ENCODE results near the gene STRAP. TPM values are rescaled to one million over a fixed set of nuclear protein-coding genes. Genes with fewer than 3 reads are reported as not detected.
"Not testable (repeated sequence)": the region's sequence is repeated elsewhere in the genome, so short reads cannot be mapped to it uniquely, and the experiment has no call there.

Gene STRAP
- total and polyA plus RNA-seq, 4 experiments from 2014 or later, result 46.1 to 159 (median 80.7) TPM

- DNase-seq, result no peak
- POLR2A ChIA-PET (ENCODE audit: partially characterized antibody), result no interaction called here
- no peaks in the 10 kb centered on the region for H3K27me3 Mint-ChIP-seq
- no peak overlapping the region for H3K27ac Mint-ChIP-seq
- no peaks in the 10 kb centered on the region for H3K36me3 ChIP-seq (ENCODE audit: insufficient read depth, low read length)
- peaks cover 0 to 12% (median 7%) of the 10 kb centered on the region in 4 donors for H3K4me1 Mint-ChIP-seq
- H3K4me3 Mint-ChIP-seq, result no peak overlapping the region
- H3K36me3 Mint-ChIP-seq, result peaks cover 3 to 30% of the 10 kb centered on the region in 2 donors
- no peak overlapping the region for H3K4me3 ChIP-seq (ENCODE audit: low read length in 2 of 2)
- intact Hi-C loops (cut with micrococcal nuclease), result no loop called here
- H3K27ac ChIP-seq (ENCODE audit: low read depth, low read length), result no peak overlapping the region
- H3K27me3 ChIP-seq (ENCODE audit: insufficient read depth, low read length), result no peaks in the 10 kb centered on the region
- no peaks in the 10 kb centered on the region for H3K4me1 ChIP-seq (ENCODE audit: insufficient read depth, low read length)
- H3K9me3 Mint-ChIP-seq, result peaks cover 0 to 14% (median 3%) of the 10 kb centered on the region in 8 donors
- H3K9me3 ChIP-seq (ENCODE audit: control insufficient read depth in 1 of 2, low read length in 2 of 2), result no peaks in the 10 kb centered on the region
- CTCF ChIA-PET (ENCODE audit: partially characterized antibody), result no interaction called here
Measured at GRCh38 chr12:15932971-15933370, 50.8 kb downstream of the STRAP start.

- H3K27ac ChIP-seq (ENCODE audit: low read depth, low read length), result no peak overlapping the region
- no peaks in the 10 kb centered on the region for H3K27me3 ChIP-seq (ENCODE audit: insufficient read depth, low read length)
- no peaks in the 10 kb centered on the region for H3K9me3 ChIP-seq (ENCODE audit: control insufficient read depth in 1 of 2, low read length in 2 of 2)
- CTCF ChIA-PET (ENCODE audit: partially characterized antibody), result no interaction called here
- DNase-seq, result no peak
- Mint-ChIP-seq H3K36me3 (peaks cover 4 to 31% of the 10 kb centered on the region in 2 donors), H3K4me1 (peaks cover 0 to 12% (median 6%) of the 10 kb centered on the region in 4 donors), H3K27me3 (no peaks in the 10 kb centered on the region), H3K27ac (no peak overlapping the region), H3K4me3 (no peak overlapping the region), H3K9me3 (peaks cover under 1 to 15% (median 4%) of the 10 kb centered on the region in 8 donors)
- no peaks in the 10 kb centered on the region for H3K4me1 ChIP-seq (ENCODE audit: insufficient read depth, low read length)
- POLR2A ChIA-PET (ENCODE audit: partially characterized antibody), result no interaction called here
- intact Hi-C loops (cut with micrococcal nuclease), result no loop called here
- no peak overlapping the region for H3K4me3 ChIP-seq (ENCODE audit: low read length in 2 of 2)
- no peaks in the 10 kb centered on the region for H3K36me3 ChIP-seq (ENCODE audit: insufficient read depth, low read length)
Measured at GRCh38 chr12:15933751-15934150, 51.6 kb downstream of the STRAP start.

GRCh38 chr12:15936751-15937150 lies 54.6 kb downstream of the STRAP start:
- no peak for DNase-seq
- peak overlapping the region in 1 of 8 donors; percentile 1 for H3K4me3 Mint-ChIP-seq
- no peaks in the 10 kb centered on the region for H3K4me1 ChIP-seq (ENCODE audit: insufficient read depth, low read length)
- no peaks in the 10 kb centered on the region for H3K27me3 Mint-ChIP-seq
- POLR2A ChIA-PET (ENCODE audit: partially characterized antibody), result no interaction called here
- H3K4me3 ChIP-seq (ENCODE audit: low read length in 2 of 2), result no peak overlapping the region
- H3K27me3 ChIP-seq (ENCODE audit: insufficient read depth, low read length), result no peaks in the 10 kb centered on the region
- CTCF ChIA-PET (ENCODE audit: partially characterized antibody), result no interaction called here
- H3K27ac Mint-ChIP-seq, result no peak overlapping the region
- H3K9me3 Mint-ChIP-seq, result peaks cover 6 to 24% (median 13%) of the 10 kb centered on the region in 8 donors
- H3K36me3 Mint-ChIP-seq, result peaks cover 10 to 43% of the 10 kb centered on the region in 2 donors
- intact Hi-C loops (cut with micrococcal nuclease), result no loop called here
- H3K9me3 ChIP-seq (ENCODE audit: control insufficient read depth in 1 of 2, low read length in 2 of 2), result no peaks in the 10 kb centered on the region
- H3K36me3 ChIP-seq (ENCODE audit: insufficient read depth, low read length), result no peaks in the 10 kb centered on the region
- peaks cover 3 to 12% (median 7%) of the 10 kb centered on the region in 4 donors for H3K4me1 Mint-ChIP-seq
- H3K27ac ChIP-seq (ENCODE audit: low read depth, low read length), result no peak overlapping the region

- peaks cover 5 to 16% (median 10%) of the 10 kb centered on the region in 4 donors for H3K4me1 Mint-ChIP-seq
- H3K4me1 ChIP-seq (ENCODE audit: insufficient read depth, low read length), result no peaks in the 10 kb centered on the region
- H3K27me3 ChIP-seq (ENCODE audit: insufficient read depth, low read length), result no peaks in the 10 kb centered on the region
- intact Hi-C loops (cut with micrococcal nuclease), result no loop called here
- no peaks in the 10 kb centered on the region for H3K9me3 ChIP-seq (ENCODE audit: control insufficient read depth in 1 of 2, low read length in 2 of 2)
- peaks cover 20 to 49% of the 10 kb centered on the region in 2 donors for H3K36me3 Mint-ChIP-seq
- ChIA-PET POLR2A (ENCODE audit: partially characterized antibody) (no interaction called here), CTCF (ENCODE audit: partially characterized antibody) (no interaction called here)
- H3K36me3 ChIP-seq (ENCODE audit: insufficient read depth, low read length), result no peaks in the 10 kb centered on the region
- no peak overlapping the region for H3K4me3 ChIP-seq (ENCODE audit: low read length in 2 of 2)
- no peak overlapping the region for H3K4me3 Mint-ChIP-seq
- no peak overlapping the region for H3K27ac ChIP-seq (ENCODE audit: low read depth, low read length)
- peaks cover 9 to 33% (median 15%) of the 10 kb centered on the region in 8 donors for H3K9me3 Mint-ChIP-seq
- no peaks in the 10 kb centered on the region for H3K27me3 Mint-ChIP-seq
- H3K27ac Mint-ChIP-seq, result no peak overlapping the region
- no peak for DNase-seq
Measured at GRCh38 chr12:15937902-15938301, 55.7 kb downstream of the STRAP start.

- H3K4me1 Mint-ChIP-seq, result peaks cover 5 to 16% (median 10%) of the 10 kb centered on the region in 4 donors
- DNase-seq, result no peak
- no peaks in the 10 kb centered on the region for H3K4me1 ChIP-seq (ENCODE audit: insufficient read depth, low read length)
- no peak overlapping the region for H3K27ac ChIP-seq (ENCODE audit: low read depth, low read length)
- H3K4me3 Mint-ChIP-seq, result peak overlapping the region in 2 of 8 donors; percentile 18 to 27
- ChIA-PET CTCF (ENCODE audit: partially characterized antibody) (no interaction called here), POLR2A (ENCODE audit: partially characterized antibody) (no interaction called here)
- no peak overlapping the region for H3K4me3 ChIP-seq (ENCODE audit: low read length in 2 of 2)
- H3K36me3 Mint-ChIP-seq, result peaks cover 26 to 44% of the 10 kb centered on the region in 2 donors
- H3K9me3 Mint-ChIP-seq, result peaks cover 8 to 34% (median 16%) of the 10 kb centered on the region in 8 donors
- no peaks in the 10 kb centered on the region for H3K27me3 Mint-ChIP-seq
- no peaks in the 10 kb centered on the region for H3K36me3 ChIP-seq (ENCODE audit: insufficient read depth, low read length)
- intact Hi-C loops (cut with micrococcal nuclease), result no loop called here
- H3K9me3 ChIP-seq (ENCODE audit: control insufficient read depth in 1 of 2, low read length in 2 of 2), result no peaks in the 10 kb centered on the region
- no peaks in the 10 kb centered on the region for H3K27me3 ChIP-seq (ENCODE audit: insufficient read depth, low read length)
- no peak overlapping the region for H3K27ac Mint-ChIP-seq
Measured at GRCh38 chr12:15939111-15939510, 56.9 kb downstream of the STRAP start.

GRCh38 chr12:15942475-15942874 lies 60.3 kb downstream of the STRAP start:
- ChIA-PET CTCF (ENCODE audit: partially characterized antibody) (no interaction called here), POLR2A (ENCODE audit: partially characterized antibody) (no interaction called here)
- H3K27me3 ChIP-seq (ENCODE audit: insufficient read depth, low read length), result no peaks in the 10 kb centered on the region
- intact Hi-C loops (cut with micrococcal nuclease), result no loop called here
- H3K36me3 Mint-ChIP-seq, result peaks cover 33 to 40% of the 10 kb centered on the region in 2 donors
- no peak overlapping the region for H3K4me3 ChIP-seq (ENCODE audit: low read length in 2 of 2)
- H3K9me3 ChIP-seq (ENCODE audit: control insufficient read depth in 1 of 2, low read length in 2 of 2), result no peaks in the 10 kb centered on the region
- H3K36me3 ChIP-seq (ENCODE audit: insufficient read depth, low read length), result no peaks in the 10 kb centered on the region
- H3K4me1 Mint-ChIP-seq, result peaks cover 5 to 18% (median 15%) of the 10 kb centered on the region in 4 donors
- no peaks in the 10 kb centered on the region for H3K27me3 Mint-ChIP-seq
- no peaks in the 10 kb centered on the region for H3K4me1 ChIP-seq (ENCODE audit: insufficient read depth, low read length)
- no peak overlapping the region for H3K27ac ChIP-seq (ENCODE audit: low read depth, low read length)
- no peak overlapping the region for H3K27ac Mint-ChIP-seq
- H3K9me3 Mint-ChIP-seq, result peaks cover 8 to 48% (median 30%) of the 10 kb centered on the region in 8 donors
- no peak for DNase-seq
- H3K4me3 Mint-ChIP-seq, result no peak overlapping the region

- H3K27me3 Mint-ChIP-seq; H3K27ac ChIP-seq (ENCODE audit: low read depth, low read length); CTCF ChIA-PET (ENCODE audit: partially characterized antibody); H3K4me1 ChIP-seq (ENCODE audit: insufficient read depth, low read length); H3K36me3 ChIP-seq (ENCODE audit: insufficient read depth, low read length); intact Hi-C loops (cut with micrococcal nuclease); DNase-seq; H3K4me3 ChIP-seq (ENCODE audit: low read length in 2 of 2); H3K27ac Mint-ChIP-seq; H3K4me3 Mint-ChIP-seq; H3K9me3 ChIP-seq (ENCODE audit: control insufficient read depth in 1 of 2, low read length in 2 of 2); H3K27me3 ChIP-seq (ENCODE audit: insufficient read depth, low read length); POLR2A ChIA-PET (ENCODE audit: partially characterized antibody): not testable (repeated sequence)
- H3K36me3 Mint-ChIP-seq, result peaks cover 33 to 43% of the 10 kb centered on the region in 2 donors
- H3K4me1 Mint-ChIP-seq, result peaks cover 7 to 16% (median 14%) of the 10 kb centered on the region in 4 donors
- peaks cover 8 to 51% (median 34%) of the 10 kb centered on the region in 8 donors for H3K9me3 Mint-ChIP-seq
Measured at GRCh38 chr12:15943519-15943918, 61.3 kb downstream of the STRAP start.

GRCh38 chr12:15948461-15948860 lies 66.3 kb downstream of the STRAP start:
- H3K27me3 Mint-ChIP-seq; intact Hi-C loops (cut with micrococcal nuclease): not testable (repeated sequence)

More at GRCh38 chr12:15948461-15948860, 66.3 kb downstream of the STRAP start:
- H3K9me3 ChIP-seq (ENCODE audit: control insufficient read depth in 1 of 2, low read length in 2 of 2); H3K4me1 ChIP-seq (ENCODE audit: insufficient read depth, low read length); H3K4me3 ChIP-seq (ENCODE audit: low read length in 2 of 2); POLR2A ChIA-PET (ENCODE audit: partially characterized antibody); H3K27me3 ChIP-seq (ENCODE audit: insufficient read depth, low read length); H3K36me3 ChIP-seq (ENCODE audit: insufficient read depth, low read length); DNase-seq; H3K27ac Mint-ChIP-seq; CTCF ChIA-PET (ENCODE audit: partially characterized antibody); H3K4me3 Mint-ChIP-seq; H3K27ac ChIP-seq (ENCODE audit: low read depth, low read length): not testable (repeated sequence)
- Mint-ChIP-seq H3K4me1 (peaks cover 6 to 20% (median 11%) of the 10 kb centered on the region in 4 donors), H3K36me3 (peaks cover 12 to 30% of the 10 kb centered on the region in 2 donors), H3K9me3 (peaks cover 2 to 33% (median 22%) of the 10 kb centered on the region in 8 donors)
